ENCODE measurements around the gene ARHGAP24.
A peak's percentile ranks its signal among the peaks of the same experiment; 100 is the strongest.

Gene ARHGAP24

GRCh38 chr4:85708468-85708867, 233.5 kb downstream of the ARHGAP24 start:
- DNase-seq: no peak

DNA sequence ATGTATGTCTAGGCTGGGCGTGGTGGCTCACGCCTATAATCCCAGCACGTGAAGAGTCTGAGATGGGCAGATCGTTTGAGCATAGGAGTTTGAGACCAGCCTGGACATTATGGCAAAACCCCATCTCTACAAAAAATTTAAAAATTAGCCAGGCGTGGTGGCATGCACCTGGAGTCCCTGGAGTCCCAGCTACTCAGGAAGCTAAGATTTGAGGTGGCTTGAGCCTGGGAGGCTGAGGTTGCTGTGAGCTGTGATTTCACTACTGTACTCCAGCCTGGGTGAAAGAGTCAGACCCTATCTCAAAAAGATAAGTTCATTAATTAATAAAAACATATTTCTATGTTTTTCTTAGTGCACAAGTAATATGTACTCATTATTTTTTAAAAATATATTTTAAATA, 238.1 kb downstream of the ARHGAP24 start:
- DNase-seq: no peak

GRCh38 chr4:85715991-85716737, 241.2 kb downstream of the ARHGAP24 start:
- DNase-seq: no peak

DNA sequence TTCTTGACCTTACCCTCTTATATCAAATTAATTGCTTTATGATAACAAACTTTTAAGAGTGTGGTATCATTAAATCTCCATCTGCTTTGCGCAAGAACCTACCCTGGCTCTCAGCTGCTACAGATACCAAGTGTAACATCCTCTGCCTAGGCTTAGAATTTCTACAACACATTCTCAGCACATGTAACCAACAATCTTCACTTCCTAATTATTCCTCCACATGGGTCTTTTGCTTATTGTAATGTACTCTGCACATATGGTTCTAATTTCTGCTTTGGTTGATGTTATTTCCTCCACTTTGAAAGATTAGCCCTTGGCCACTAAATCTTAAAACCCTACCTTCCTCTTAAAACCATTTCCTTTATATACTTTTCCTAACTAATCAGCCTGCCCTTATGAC, 242.4 kb downstream of the ARHGAP24 start:
- DNase-seq: no peak

DNA sequence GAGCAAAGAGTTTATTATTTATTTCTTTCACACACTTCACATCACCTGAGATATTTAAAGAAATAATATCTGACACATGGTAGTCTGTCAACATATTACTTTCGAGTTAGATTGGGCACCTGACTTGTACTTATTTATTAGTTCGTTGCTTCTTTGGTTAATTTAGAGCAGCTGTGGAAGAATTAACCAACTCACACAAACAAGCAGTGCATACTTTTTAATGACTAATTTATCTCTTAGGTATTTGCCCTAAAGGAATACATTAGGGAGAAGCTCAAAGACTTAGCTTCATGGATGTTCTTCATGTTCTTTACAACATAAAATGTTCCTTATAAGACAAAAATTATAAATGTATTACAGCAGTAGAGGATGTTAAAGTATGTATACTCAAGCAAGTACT, 242.9 kb downstream of the ARHGAP24 start:
- DNase-seq: no peak

GRCh38 chr4:85720735-85721134, 245.8 kb downstream of the ARHGAP24 start:
- DNase-seq: no peak

DNA sequence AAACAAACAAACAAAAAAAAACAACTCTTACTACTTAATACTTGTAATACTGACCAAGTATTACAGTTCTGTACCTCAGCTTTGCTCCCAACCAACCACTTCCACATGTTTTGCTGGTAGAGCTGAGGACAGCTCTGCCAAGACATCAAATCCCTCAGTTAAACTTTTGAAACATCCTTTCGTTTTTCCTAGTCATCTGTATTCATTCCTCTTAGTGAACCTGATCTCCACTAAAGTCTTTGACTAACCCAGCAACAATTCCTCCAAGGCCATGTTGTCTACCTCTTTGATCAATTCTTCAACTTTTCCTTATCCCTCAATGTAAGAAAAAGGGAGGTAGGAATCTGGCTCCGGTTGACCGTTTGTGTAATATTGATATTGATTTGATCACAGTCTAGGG, 247.5 kb downstream of the ARHGAP24 start:
- DNase-seq: no peak

DNA sequence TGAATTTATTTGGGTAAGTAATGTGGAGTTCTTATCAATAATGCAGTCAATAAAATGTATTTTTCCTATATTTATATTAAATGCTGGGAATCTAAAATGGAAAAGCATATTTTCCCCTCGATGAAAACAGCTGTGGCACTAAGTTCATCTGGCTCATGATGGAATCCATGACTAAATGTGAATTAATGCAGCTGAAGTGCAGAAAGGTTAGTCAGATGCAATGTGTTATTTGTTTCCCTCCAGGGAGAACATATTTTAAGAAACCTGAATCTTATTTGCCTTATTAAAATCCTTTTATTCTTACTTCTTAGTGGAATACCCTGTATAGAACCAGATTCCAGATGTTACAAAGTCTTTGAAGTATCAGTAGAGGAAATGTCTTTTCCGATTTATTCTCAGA, 247.9 kb downstream of the ARHGAP24 start:
- DNase-seq: no peak

- DNase-seq: no peak
Measured at GRCh38 chr4:85724791-85725563, 250.0 kb downstream of the ARHGAP24 start.

DNA sequence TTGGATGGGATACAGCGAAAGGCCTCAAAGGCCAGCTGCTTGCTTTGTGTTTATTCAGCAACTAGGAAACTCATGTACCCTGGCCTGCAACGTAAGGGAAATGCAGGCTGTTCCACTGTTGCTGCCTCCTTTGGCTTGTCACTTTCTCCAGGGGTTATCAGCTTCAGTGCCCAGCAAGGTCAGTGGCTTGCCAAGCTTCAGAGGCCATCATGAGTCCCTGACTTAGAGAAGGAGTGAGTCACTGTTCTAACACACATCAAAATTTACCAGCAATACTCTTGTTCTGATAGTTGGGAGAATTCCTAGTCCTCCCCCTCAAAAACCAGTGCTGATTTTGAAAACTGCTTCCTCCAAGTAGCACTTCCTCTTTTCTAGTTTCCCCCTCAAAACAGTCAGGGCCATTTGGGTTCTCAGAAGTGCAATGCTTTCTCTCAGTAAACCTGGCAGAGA, 250.8 kb downstream of the ARHGAP24 start:
- peak; percentile 3 for DNase-seq

GRCh38 chr4:85726555-85726954, 251.6 kb downstream of the ARHGAP24 start:
- no peak for DNase-seq

DNA sequence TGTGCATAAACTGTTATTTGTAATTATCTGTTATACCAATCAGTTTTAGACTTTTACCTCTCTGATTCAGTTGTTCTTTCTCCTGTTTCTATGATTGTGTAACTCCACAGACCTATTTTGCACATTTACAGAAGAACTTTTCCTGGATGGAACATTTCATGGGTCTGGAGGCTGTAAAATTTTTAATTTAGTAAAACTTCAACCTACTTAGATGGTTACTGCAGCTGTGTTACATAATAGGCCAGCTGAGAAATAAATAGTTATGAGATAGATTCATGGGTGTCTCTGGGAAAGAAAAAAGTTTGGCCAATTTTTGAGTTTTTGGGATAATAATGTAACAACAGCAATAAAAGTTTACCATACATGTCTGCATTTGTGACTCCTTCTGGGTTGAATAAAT, 253.5 kb downstream of the ARHGAP24 start:
- DNase-seq: no peak

DNA sequence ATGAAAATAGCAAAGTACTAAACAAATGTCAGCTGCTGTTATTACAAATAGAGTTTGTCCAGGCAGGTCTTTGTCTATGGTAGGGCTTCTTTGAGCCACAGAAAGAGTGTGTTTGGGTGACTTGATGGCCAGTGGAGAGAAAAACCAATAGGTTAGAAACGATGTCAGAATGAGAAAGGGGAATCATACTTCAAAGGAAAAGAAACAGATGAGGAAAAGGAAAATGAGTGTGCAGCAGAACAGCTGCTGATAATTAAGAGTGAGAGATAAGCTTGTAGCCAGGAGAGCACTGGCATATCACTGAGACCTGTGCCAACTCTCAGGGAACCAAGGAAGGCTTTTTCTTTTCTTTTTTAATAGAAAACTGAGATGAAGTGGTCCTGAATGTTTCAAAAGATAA, 257.2 kb downstream of the ARHGAP24 start:
- DNase-seq: no peak

DNA sequence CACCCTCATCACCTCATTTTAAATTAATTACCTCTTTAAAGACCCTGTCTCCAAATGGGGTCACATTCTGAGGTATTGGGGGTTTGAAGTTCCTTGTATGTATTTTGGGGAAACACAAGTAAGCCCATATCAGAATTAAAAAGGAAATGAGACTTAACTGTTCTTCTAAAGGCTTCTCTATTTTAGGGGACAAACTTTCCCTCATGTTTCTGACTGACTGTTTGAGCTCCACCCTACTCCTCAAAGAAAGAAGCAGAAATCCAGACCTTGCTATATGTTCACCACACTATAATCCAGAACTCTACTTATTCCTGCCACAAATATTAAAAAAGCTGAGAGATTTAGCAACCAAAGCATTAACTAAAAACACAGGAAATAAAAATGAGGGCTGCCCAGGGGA, 258.8 kb downstream of the ARHGAP24 start:
- no peak for DNase-seq

GRCh38 chr4:85734424-85734831, 259.5 kb downstream of the ARHGAP24 start:
- no peak for DNase-seq

DNA sequence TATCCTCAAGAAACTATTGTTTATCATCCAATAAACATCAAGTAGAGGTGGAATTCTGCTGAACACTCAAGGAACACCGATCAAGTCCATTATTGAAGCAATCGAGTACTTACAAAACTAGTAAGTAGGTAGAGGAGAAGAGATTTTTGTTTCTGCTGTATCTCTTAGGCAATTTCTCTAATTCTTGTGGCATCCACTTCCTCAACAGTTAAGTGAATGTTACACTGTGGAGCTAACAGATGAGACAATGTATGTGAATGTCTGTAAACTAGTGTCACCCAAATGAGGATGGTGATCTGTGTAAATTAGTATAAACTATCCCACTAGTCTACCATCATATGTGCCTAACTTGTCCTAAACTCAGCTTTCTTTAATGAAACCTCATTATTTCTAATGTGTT, 261.6 kb downstream of the ARHGAP24 start:
- DNase-seq: no peak

- DNase-seq: no peak
Measured at GRCh38 chr4:85737254-85737653, 262.3 kb downstream of the ARHGAP24 start.

GRCh38 chr4:85738721-85739120, 263.8 kb downstream of the ARHGAP24 start:
- DNase-seq: no peak

- DNase-seq: no peak
Measured at GRCh38 chr4:85740431-85740861, 265.5 kb downstream of the ARHGAP24 start.

DNA sequence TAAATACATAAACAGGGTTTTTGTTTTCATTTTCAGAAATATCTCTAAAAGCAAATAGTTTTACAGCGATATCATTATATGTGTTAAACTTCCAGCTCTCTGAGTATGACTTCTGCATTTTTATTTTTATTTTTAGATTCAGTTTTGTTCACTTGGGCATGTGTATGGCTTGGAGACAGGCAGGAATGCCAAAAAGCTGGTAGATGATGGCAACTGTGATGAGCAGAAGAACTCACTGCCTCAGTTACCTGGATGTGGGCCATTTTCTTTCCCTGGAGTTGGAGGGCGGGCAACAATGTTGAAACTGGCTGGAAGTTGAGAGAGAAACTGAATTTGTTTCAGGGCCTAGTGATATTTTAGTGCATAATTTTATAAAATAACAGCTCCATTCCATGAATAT, 266.4 kb downstream of the ARHGAP24 start:
- no peak for DNase-seq

DNA sequence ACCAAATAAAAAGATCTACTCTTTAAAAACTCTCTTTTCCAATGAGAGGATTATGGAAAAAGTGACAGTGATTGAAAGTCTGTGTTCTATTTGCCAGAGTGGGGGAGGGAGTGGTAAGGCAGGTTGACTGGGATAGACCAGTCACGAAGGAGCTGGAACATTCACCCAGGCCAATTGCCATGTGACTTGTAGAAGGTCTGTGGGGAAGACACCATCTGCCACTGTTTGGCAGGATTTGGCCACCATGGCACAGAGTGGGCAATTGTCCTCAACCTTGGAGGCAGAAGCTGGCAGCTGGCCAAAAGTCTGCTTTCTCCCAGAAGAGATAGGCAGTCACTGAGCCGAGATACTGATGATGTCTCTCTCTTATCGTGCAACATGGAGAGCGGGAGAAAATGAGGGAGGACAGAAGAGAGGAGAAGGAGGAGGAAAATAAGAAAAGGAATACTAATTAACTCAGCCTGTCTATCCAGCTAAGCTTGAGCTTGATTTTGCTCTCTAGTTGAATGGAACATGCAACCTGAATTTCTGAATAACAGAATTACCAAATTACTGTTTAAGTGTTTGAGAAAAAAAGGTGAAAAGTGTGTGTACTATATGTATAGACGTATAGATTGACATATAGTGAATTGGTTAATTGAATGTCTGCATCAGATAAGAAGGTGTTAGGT, 267.1 kb downstream of the ARHGAP24 start:
- DNase-seq: no peak

GRCh38 chr4:85744950-85745349, 270.0 kb downstream of the ARHGAP24 start:
- DNase-seq: no peak

DNA sequence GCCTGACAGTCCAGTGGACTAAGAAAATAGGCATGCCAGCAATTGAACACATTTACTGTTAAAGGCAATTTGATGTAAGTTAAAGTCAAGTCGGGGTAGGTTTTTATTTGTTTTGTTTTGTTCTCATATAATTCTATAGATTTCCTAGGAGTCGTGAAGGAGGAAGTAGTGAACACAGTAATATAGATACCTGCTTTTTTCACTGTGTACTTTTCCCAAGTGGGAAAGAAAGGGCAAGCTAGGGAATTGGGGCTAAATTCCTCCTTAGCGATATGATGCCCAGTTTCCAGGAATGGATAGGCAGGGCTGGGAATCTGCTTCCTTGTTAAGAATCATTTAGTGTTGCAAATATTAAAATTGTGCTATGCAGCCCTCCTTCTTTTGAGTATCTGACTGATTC, 271.0 kb downstream of the ARHGAP24 start:
- DNase-seq: no peak
